GM13977 (cell line): ENCODE data around the gene SAP30BP.

ENCODE experiments used
- DNase-seq: peaks from one replicate; pipeline ENCODE4 v3.0.0; 2012; ENCODE audit warnings: low spot score
- CTCF ChIP-seq: IDR thresholded peaks from 2 replicates; pipeline ENCODE4 v1.5.1; 2012; ENCODE audit warnings: mild to moderate bottlenecking, control low read depth; ENCODE audit not compliant: insufficient read depth; ENCODE audit errors: extremely low read depth, missing control alignments
- in situ Hi-C: fragments of 300-500 bp; cut with MboI; formaldehyde crosslinking; loops from one replicate; pipeline ENCODE4 v1.12.0; 2022; ENCODE audit warnings: low sequenced_read_pairs, low pct_unique_long_range_greater_than_20kb, mixed read lengths, inconsistent platforms; ENCODE audit not compliant: unreplicated experiment

Gene SAP30BP

GRCh38 chr17:75748706-75749105 lies 81.6 kb downstream of the SAP30BP start:
- no peak for DNase-seq
- TF ChIP-seq CTCF, result no peak
- in situ Hi-C loops, result loop anchor here (10.0 kb wide), 1 partner anchor 74 kb away; no protein-coding TSS in a partner anchor

GRCh38 chr17:75749545-75750389 lies 82.6 kb downstream of the SAP30BP start:
- peak; percentile 90 for DNase-seq
- peak; percentile 90 for TF ChIP-seq CTCF
- in situ Hi-C loops, result loop anchor here (10.0 kb wide), 1 partner anchor 75 kb away; no protein-coding TSS in a partner anchor

- DNase-seq, result no peak
- in situ Hi-C loops, result no loop called here
- TF ChIP-seq CTCF, result no peak
Measured at GRCh38 chr17:75750661-75751423, 83.7 kb downstream of the SAP30BP start.

GRCh38 chr17:75751676-75752404 lies 84.7 kb downstream of the SAP30BP start:
- in situ Hi-C loops, result no loop called here
- TF ChIP-seq CTCF, result no peak
- DNase-seq, result no peak

- no peak for DNase-seq
- no peak for TF ChIP-seq CTCF
- in situ Hi-C loops, result no loop called here
Measured at GRCh38 chr17:75752405-75752709, 85.2 kb downstream of the SAP30BP start.

- in situ Hi-C loops, result no loop called here
Measured at GRCh38 chr17:75752802-75753513, 85.8 kb downstream of the SAP30BP start.

More at GRCh38 chr17:75752802-75753513, 85.8 kb downstream of the SAP30BP start:
- DNase-seq, result peak; percentile 73
- TF ChIP-seq CTCF, result peak; percentile 37
